Measurements from ENCODE around the gene FBXO36. TPM values are rescaled to one million over a fixed set of nuclear protein-coding genes. Genes with fewer than 3 reads are reported as not detected.

Gene FBXO36
- total RNA-seq, 2 experiments from 2014 or later, result 1.6 to 2.0 TPM

DNA sequence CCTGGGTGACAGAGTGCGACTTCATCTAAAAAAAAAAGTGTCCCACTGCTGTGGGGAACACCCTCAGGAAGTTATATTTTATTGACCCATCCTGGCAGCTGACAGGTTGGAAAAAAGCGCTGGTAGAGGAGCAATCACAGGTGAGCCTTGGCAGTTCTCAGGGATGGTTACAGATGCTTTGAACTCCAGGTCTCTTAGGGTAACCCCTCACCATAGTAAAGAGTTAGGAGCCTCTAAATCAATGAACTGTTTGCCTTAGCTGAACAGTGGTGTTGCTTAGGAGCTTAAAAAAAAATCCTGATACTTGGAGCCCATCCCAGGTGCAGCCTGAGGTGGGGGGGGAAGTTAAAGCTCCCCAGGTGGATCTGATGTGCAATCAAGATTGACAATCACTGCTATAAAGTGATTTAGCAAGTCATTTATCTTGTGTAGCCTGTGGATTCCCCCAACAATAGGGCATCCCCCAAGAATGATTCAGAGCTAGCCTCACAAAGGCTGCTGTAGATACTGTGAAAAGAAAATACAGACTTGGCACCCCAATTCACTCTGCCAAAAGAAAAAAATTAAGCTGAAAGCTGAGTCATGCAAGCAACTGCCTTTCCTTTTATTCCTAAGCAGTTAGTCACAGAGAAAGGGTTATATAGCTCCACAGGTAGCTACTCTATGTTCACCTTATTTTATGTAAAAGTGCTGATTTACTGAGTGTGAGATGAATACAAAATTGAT lies 131.6 kb downstream of the FBXO36 start:
- no peaks in the 10 kb centered on the region for H3K9me3 Mint-ChIP-seq
- TF ChIP-seq, protein P1, sequence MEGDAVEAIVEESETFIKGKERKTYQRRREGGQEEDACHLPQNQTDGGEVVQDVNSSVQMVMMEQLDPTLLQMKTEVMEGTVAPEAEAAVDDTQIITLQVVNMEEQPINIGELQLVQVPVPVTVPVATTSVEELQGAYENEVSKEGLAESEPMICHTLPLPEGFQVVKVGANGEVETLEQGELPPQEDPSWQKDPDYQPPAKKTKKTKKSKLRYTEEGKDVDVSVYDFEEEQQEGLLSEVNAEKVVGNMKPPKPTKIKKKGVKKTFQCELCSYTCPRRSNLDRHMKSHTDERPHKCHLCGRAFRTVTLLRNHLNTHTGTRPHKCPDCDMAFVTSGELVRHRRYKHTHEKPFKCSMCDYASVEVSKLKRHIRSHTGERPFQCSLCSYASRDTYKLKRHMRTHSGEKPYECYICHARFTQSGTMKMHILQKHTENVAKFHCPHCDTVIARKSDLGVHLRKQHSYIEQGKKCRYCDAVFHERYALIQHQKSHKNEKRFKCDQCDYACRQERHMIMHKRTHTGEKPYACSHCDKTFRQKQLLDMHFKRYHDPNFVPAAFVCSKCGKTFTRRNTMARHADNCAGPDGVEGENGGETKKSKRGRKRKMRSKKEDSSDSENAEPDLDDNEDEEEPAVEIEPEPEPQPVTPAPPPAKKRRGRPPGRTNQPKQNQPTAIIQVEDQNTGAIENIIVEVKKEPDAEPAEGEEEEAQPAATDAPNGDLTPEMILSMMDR (IDR thresholded peaks at IDR 0.05), result no peak
- ATAC-seq (peak; percentile 87), DNase-seq (peak; percentile 42)
- ChIA-PET CTCF (interaction anchor here (0.6 to 8.0 kb wide), 5 partner anchors 10 to 252 kb away, joined by 3 to 51 read pairs (median 3); partner anchors contain the start of gene SLC16A14), POLR2A (interaction anchor here (1.2 kb wide), 1 partner anchor 14 kb away, joined by 3 read pairs; no protein-coding TSS in a partner anchor)
- intact Hi-C loops (cut with micrococcal nuclease), result no loop called here
- peaks cover 15% of the 10 kb centered on the region for H3K4me1 Mint-ChIP-seq (ENCODE audit: low read depth)
- H3K4me3 Mint-ChIP-seq, result no peak overlapping the region
- H3K36me3 Mint-ChIP-seq (ENCODE audit: low read depth), result no peaks in the 10 kb centered on the region
- no peak overlapping the region for H3K27ac Mint-ChIP-seq
- no peaks in the 10 kb centered on the region for H3K27me3 Mint-ChIP-seq

DNA sequence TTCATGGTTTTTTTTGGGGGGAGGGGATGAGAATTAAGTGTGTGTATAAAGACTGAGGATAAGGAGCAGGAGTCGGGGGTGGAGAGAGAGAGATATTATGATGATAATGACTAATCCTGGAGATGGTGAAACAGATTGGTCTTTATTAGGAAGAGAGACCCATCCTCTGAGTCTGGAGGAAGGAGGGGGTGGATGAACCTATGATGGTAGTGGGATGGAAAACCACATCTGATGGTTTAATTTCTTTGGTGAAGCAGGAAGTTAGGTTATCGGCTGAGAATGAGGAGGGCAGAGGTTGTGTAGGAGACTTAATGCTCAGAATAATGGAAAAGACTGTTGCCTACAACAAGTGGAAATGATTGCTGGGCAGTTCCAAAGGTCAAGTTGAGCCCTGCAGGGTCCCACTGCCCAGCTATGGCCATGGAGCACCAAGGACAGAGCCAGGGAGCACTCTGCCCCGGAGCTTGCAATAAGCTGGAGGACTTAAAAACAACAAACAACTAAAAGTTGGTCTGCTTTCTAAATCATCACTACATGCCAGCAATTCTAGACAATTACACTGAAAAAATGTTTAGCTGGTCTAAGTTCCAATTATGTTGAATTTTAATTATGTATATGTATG lies 138.5 kb downstream of the FBXO36 start:
- CTCF ChIA-PET, result interaction anchor here (0.8 to 8.0 kb wide), 4 partner anchors 6 to 99 kb away, joined by 3 to 51 read pairs (median 5); partner anchors contain the start of gene SLC16A14
- intact Hi-C loops (cut with micrococcal nuclease), result no loop called here
- no peak for DNase-seq

More for the DNA sequence above, 138.5 kb downstream of the FBXO36 start:
- Mint-ChIP-seq H3K27ac (peak overlapping the region; percentile 7), H3K4me1 (ENCODE audit: low read depth) (peaks cover 10% of the 10 kb centered on the region), H3K9me3 (no peaks in the 10 kb centered on the region), H3K27me3 (peaks cover 6% of the 10 kb centered on the region), H3K36me3 (ENCODE audit: low read depth) (peaks cover 1% of the 10 kb centered on the region), H3K4me3 (no peak overlapping the region)
- ATAC-seq, result peak; percentile 71
- POLR2A ChIA-PET, result interaction anchor here (1.0 to 1.3 kb wide), 2 partner anchors 18 to 20 kb away, joined by 3 to 4 read pairs; no protein-coding TSS in a partner anchor
- TF ChIP-seq, protein P1 (IDR thresholded peaks at IDR 0.05), result no peak

Other genes with a start within 250 kb of the FBXO36 start
- gene DNER, start 207.9 kb upstream of the FBXO36 start, total RNA-seq, result not detected
- gene TRIP12, start 494 bp upstream of the FBXO36 start, total RNA-seq, result 100 to 1,000 TPM; 208 to 212 TPM
- 1 to 10 TPM; 1.5 to 2.3 TPM for gene SLC16A14, start 146.4 kb downstream of the FBXO36 start, total RNA-seq

Measured in activated CD8-positive, alpha-beta T cell treated with anti-CD3 and anti-CD28 coated beads for 36 hours (primary cell).